HG03432 (cell line): ENCODE results near the gene ALDOA.
"Not testable (repeated sequence)": the region's sequence is repeated elsewhere in the genome, so short reads cannot be mapped to it uniquely, and the experiment has no call there.

ENCODE experiments used
- ATAC-seq: cut with Tn5 transposase; IDR thresholded peaks from one replicate; pipeline ENCODE4 v1.9.1; 2021; ENCODE audit warnings: mild to moderate bottlenecking, moderate library complexity; ENCODE audit not compliant: unreplicated experiment

Gene ALDOA

GRCh38 chr16:30065102-30065942, at the start of gene ALDOA:
ALDOA (plus strand) TSS chr16:30065760; CDS start chr16:30066898, 1,138 bp downstream.
- ATAC-seq: peak; percentile 78

GRCh38 chr16:30016555-30017276, 48.8 kb upstream of the ALDOA start:
- no peak for ATAC-seq

GRCh38 chr16:30017277-30017656, 48.3 kb upstream of the ALDOA start:
- ATAC-seq: no peak

GRCh38 chr16:30017937-30018336, 47.6 kb upstream of the ALDOA start:
- ATAC-seq: not testable (repeated sequence)

- ATAC-seq: no peak
Observed at GRCh38 chr16:30018731-30019158, 46.8 kb upstream of the ALDOA start.

- ATAC-seq: no peak
Observed at GRCh38 chr16:30022887-30023286, 42.7 kb upstream of the ALDOA start, which contains the start of gene C16orf92. C16orf92 (plus strand) TSS chr16:30023198; CDS start chr16:30023341, 143 bp downstream.

GRCh38 chr16:30023586-30023985, 42.0 kb upstream of the ALDOA start:
- no peak for ATAC-seq

- no peak for ATAC-seq
Observed at GRCh38 chr16:30024451-30024850, 41.1 kb upstream of the ALDOA start.

GRCh38 chr16:30025156-30025555, 40.4 kb upstream of the ALDOA start:
- ATAC-seq: no peak

- ATAC-seq: no peak
Observed at GRCh38 chr16:30025574-30025973, 40.0 kb upstream of the ALDOA start.

GRCh38 chr16:30026449-30026848, 39.1 kb upstream of the ALDOA start:
- no peak for ATAC-seq

- no peak for ATAC-seq
Observed at GRCh38 chr16:30027588-30028437, 37.7 kb upstream of the ALDOA start.

- ATAC-seq: no peak
Observed at GRCh38 chr16:30028438-30029076, 37.0 kb upstream of the ALDOA start.

GRCh38 chr16:30030011-30030685, 35.4 kb upstream of the ALDOA start:
- ATAC-seq: no peak

- ATAC-seq: no peak
Observed at GRCh38 chr16:30030841-30031413, 34.6 kb upstream of the ALDOA start, which contains the start of gene TLCD3B. TLCD3B (minus strand) TSS chr16:30031271; CDS start chr16:30030527, 744 bp downstream.

- ATAC-seq: no peak
Observed at GRCh38 chr16:30031477-30031918, 34.1 kb upstream of the ALDOA start.

GRCh38 chr16:30032083-30032819, 33.3 kb upstream of the ALDOA start:
- no peak for ATAC-seq

GRCh38 chr16:30033270-30033669, 32.3 kb upstream of the ALDOA start:
- ATAC-seq: no peak

- no peak for ATAC-seq
Observed at GRCh38 chr16:30040221-30040620, 25.3 kb upstream of the ALDOA start.
